Measurements from ENCODE around the gene FBXO45. TPM values are rescaled to one million over a fixed set of nuclear protein-coding genes. Genes with fewer than 3 reads are reported as not detected.
A peak's percentile ranks its signal among the peaks of the same experiment; 100 is the strongest.
"Not testable (repeated sequence)": the region's sequence is repeated elsewhere in the genome, so short reads cannot be mapped to it uniquely, and the experiment has no call there.

The FBXO45 gene
- total and polyA plus RNA-seq, 10 of the 15 experiments (the other 5 are each of a cell fraction or from before 2014, with no cell fraction given) = 4.0 to 17.3 (median 11.8) TPM

DNA sequence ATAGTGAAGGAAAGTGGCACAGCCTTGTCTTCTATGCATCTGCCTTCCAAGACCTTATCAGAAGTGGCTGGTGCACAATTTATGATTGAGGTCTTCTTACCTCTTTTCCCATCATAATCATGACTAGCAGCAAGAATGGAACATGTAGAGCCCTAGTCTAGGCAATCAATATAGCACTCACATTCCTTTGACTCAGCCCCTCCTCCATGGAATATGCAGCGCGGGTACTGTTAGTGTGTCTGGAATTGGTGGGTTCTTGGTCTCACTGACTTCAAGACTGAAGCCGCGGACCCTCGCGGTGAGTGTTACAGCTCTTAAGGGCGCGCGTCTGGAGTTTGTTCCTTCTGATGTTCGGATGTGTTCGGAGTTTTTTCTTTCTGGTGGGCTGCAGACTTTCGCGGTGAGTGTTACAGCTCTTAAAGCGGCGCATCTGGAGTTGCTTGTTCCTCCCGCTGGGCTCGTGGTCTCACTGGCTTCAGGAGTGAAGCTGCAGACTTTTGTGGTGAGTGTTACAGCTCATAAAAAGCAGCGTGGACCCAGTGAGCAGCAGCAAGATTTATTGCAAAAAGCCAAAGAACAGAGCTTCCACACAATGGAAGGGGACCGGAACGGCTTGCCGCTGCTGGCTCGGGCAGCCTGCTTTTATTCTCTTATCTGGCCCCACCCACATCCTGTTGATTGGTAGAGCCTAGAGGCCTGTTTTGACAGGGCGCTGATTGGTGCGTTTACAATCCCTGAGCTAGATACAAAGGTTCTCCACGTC is 29.7 kb downstream of the FBXO45 start:
- POLR2A ChIA-PET = interaction anchor here (0.6 kb wide), 1 partner anchor 9 kb away, joined by 6 read pairs; no protein-coding TSS in a partner anchor

DNA sequence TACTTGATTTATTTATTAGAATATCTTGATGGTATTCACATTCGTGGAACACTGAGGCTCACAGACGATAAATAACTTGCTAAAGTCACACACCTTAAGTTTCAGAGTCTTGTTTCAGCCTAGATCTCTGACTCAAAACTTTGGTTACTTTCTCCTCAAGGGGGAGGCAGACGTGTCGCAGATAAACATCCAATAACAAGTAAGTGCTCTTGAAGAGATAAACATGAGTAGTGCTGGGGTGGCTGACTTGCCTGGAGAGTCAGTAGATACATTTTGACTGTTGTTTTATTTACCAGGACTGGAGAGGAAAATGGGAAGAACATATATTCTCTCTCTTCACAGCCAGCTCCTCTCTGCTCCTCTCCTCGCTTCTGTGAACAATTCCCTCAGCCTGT is 31.3 kb downstream of the FBXO45 start:
- Histone ChIP-seq H3K9me3 (replicated peaks; ENCODE audit: control insufficient read depth, insufficient read depth, low read length) (no peaks in the 10 kb centered on the region), H3K27ac (ENCODE audit: control insufficient read depth, insufficient read depth) (no peak overlapping the region), H3K4me2 (ENCODE audit: control insufficient read depth, insufficient read depth) (no peak overlapping the region), H3K4me1 (ENCODE audit: control insufficient read depth, insufficient read depth, low read length) (no peaks in the 10 kb centered on the region), H2AFZ (ENCODE audit: control insufficient read depth, low read depth, low read length) (no peak overlapping the region), H4K20me1 (ENCODE audit: control insufficient read depth, insufficient read depth) (no peaks in the 10 kb centered on the region), H3K27me3 (replicated peaks in 1 of 2; ENCODE audit: control insufficient read depth in 2 of 2, insufficient read depth in 2 of 2, low read length in 1 of 2) (peaks cover 0 to 2% of the 10 kb centered on the region in 2 experiments; a peak in 2 of 4 replicates), H3K9ac (ENCODE audit: control insufficient read depth, insufficient read depth, low read length) (no peak overlapping the region), H3K36me3 (ENCODE audit: control insufficient read depth in 2 of 2, insufficient read depth in 2 of 2, low read length in 1 of 2) (no peaks in the 10 kb centered on the region), H3K4me3 (no peak overlapping the region), H3K79me2 (ENCODE audit: control insufficient read depth, insufficient read depth, low read length) (no peaks in the 10 kb centered on the region)
- FAIRE-seq (no peak), DNase-seq (ENCODE audit: low read depth, low spot score) (no peak), ATAC-seq (no peak)
- ChIA-PET RAD21 (ENCODE audit: unreplicated experiment) (no interaction called here), CTCF (no interaction called here), POLR2A (no interaction called here), SMC1A (ENCODE audit: uncharacterized antibody, unreplicated experiment) (interaction anchor here (0.6 kb wide), 1 partner anchor 403 kb away, joined by 3 read pairs; no protein-coding TSS in a partner anchor)
- WGBS (ENCODE audit: insufficient coverage, insufficient replicate concordance, low lambda C conversion rate, missing lambda C conversion rate) = 17% methylated on average over 5 of the region's 5 CpGs
- BruUV-seq (replicated peaks) = no TSS peak
- in situ Hi-C loops (cut with MboI) (no loop called here), intact Hi-C loops (cut with micrococcal nuclease; ENCODE audit: unreplicated experiment) (no loop called here)
- TF ChIP-seq NFYA (IDR thresholded peaks at IDR 0.05; ENCODE audit: borderline replicate concordance, low read depth, low read length) (no peak), NR2F1 (conservative IDR thresholded peaks at IDR 0.05) (no peak), E2F8 (IDR thresholded peaks at IDR 0.05; ENCODE audit: low read depth, partially characterized antibody) (no peak), BCL11A (IDR thresholded peaks at IDR 0.05; ENCODE audit: low read depth, low read length) (no peak), ZNF592 (IDR thresholded peaks at IDR 0.05) (no peak), TBL1XR1 (IDR thresholded peaks at IDR 0.05; ENCODE audit: low read depth, low read length) (no peak)

More for the DNA sequence above, 29.7 kb downstream of the FBXO45 start:
- H3K4me1 ChIP-seq (ENCODE audit: control insufficient read depth, insufficient read depth, low read length); BruUV-seq (replicated peaks); H3K27ac ChIP-seq (ENCODE audit: control insufficient read depth, insufficient read depth); H4K20me1 ChIP-seq (ENCODE audit: control insufficient read depth, insufficient read depth); H2AFZ ChIP-seq (ENCODE audit: control insufficient read depth, low read depth, low read length); SMC1A ChIA-PET (ENCODE audit: uncharacterized antibody, unreplicated experiment); H3K27me3 ChIP-seq (replicated peaks in 1 of 2; ENCODE audit: control insufficient read depth in 2 of 2, insufficient read depth in 2 of 2, low read length in 1 of 2); H3K79me2 ChIP-seq (ENCODE audit: control insufficient read depth, insufficient read depth, low read length); ATAC-seq; DNase-seq (ENCODE audit: low read depth, low spot score); H3K4me3 ChIP-seq; H3K9me3 ChIP-seq (replicated peaks; ENCODE audit: control insufficient read depth, insufficient read depth, low read length); intact Hi-C loops (cut with micrococcal nuclease; ENCODE audit: unreplicated experiment); H3K9ac ChIP-seq (ENCODE audit: control insufficient read depth, insufficient read depth, low read length); FAIRE-seq; CTCF ChIA-PET; in situ Hi-C loops (cut with MboI); H3K36me3 ChIP-seq (ENCODE audit: control insufficient read depth in 2 of 2, insufficient read depth in 2 of 2, low read length in 1 of 2): not testable (repeated sequence)
- peak overlapping the region; percentile 17; the same call in 1 of the 2 replicates for H3K4me2 ChIP-seq (ENCODE audit: control insufficient read depth, insufficient read depth)
- RAD21 ChIA-PET (ENCODE audit: unreplicated experiment) = interaction anchor here (0.6 to 0.8 kb wide), 2 partner anchors 92 to 553 kb away, joined by 3 read pairs; no protein-coding TSS in a partner anchor
- peak; percentile 56; the same call in 1 of the 2 replicates for TF ChIP-seq NFYB (IDR thresholded peaks at IDR 0.05; ENCODE audit: insufficient read depth, low read depth, low read length)
- WGBS (ENCODE audit: insufficient coverage, insufficient replicate concordance, low lambda C conversion rate, missing lambda C conversion rate) = 86% methylated on average over 25 of the region's 25 CpGs
